HG02973 (cell line): ENCODE results near the gene MCM5.
"Not testable (repeated sequence)": the region's sequence is repeated elsewhere in the genome, so short reads cannot be mapped to it uniquely, and the experiment has no call there.

ENCODE experiments used
- ATAC-seq: cut with Tn5 transposase; IDR thresholded peaks from one replicate; pipeline ENCODE4 v1.9.1; 2021; ENCODE audit warnings: moderate library complexity; ENCODE audit not compliant: unreplicated experiment

MCM5 gene

GRCh38 chr22:35378621-35379020, 21.3 kb upstream of the MCM5 start:
- ATAC-seq: no peak

- ATAC-seq: no peak
Observed at GRCh38 chr22:35379146-35379993, 20.6 kb upstream of the MCM5 start.

- ATAC-seq: no peak
Observed at GRCh38 chr22:35380013-35380412, 19.9 kb upstream of the MCM5 start.

- ATAC-seq: peak; percentile 53
Observed at GRCh38 chr22:35380537-35381423, 19.2 kb upstream of the MCM5 start, which contains the start of gene HMOX1. Gene HMOX1 (plus strand): TSS chr22:35381096. CDS start chr22:35381174, 78 bp downstream.

- no peak for ATAC-seq
Observed at GRCh38 chr22:35381424-35382009, 18.4 kb upstream of the MCM5 start.

- no peak for ATAC-seq
Observed at GRCh38 chr22:35383679-35384071, 16.3 kb upstream of the MCM5 start.

- ATAC-seq: no peak
Observed at GRCh38 chr22:35384527-35384926, 15.4 kb upstream of the MCM5 start.

GRCh38 chr22:35384975-35385588, 14.9 kb upstream of the MCM5 start:
- no peak for ATAC-seq

- no peak for ATAC-seq
Observed at GRCh38 chr22:35386670-35387288, 13.2 kb upstream of the MCM5 start.

- ATAC-seq: no peak
Observed at GRCh38 chr22:35390933-35391332, 9.0 kb upstream of the MCM5 start.

GRCh38 chr22:35392357-35392756, 7.6 kb upstream of the MCM5 start:
- no peak for ATAC-seq

GRCh38 chr22:35393116-35394010, 6.6 kb upstream of the MCM5 start:
- ATAC-seq: no peak

GRCh38 chr22:35394011-35394312, 6.0 kb upstream of the MCM5 start:
- ATAC-seq: no peak

GRCh38 chr22:35394810-35395563, 5.0 kb upstream of the MCM5 start:
- ATAC-seq: no peak

GRCh38 chr22:35396622-35397021, 3.3 kb upstream of the MCM5 start:
- not testable (repeated sequence) for ATAC-seq

- no peak for ATAC-seq
Observed at GRCh38 chr22:35397095-35397904, 2.6 kb upstream of the MCM5 start.

GRCh38 chr22:35398591-35398973, 1.4 kb upstream of the MCM5 start:
- no peak for ATAC-seq

GRCh38 chr22:35399114-35399677, 744 bp upstream of the MCM5 start:
- no peak for ATAC-seq
